ENCODE results near the gene PPP1R13B. TPM values are rescaled to one million over a fixed set of nuclear protein-coding genes. Genes with fewer than 3 reads are reported as not detected.
A peak's percentile ranks its signal among the peaks of the same experiment; 100 is the strongest.

PPP1R13B gene
- total and polyA plus RNA-seq, 7 donors, result 4.7 to 17.9 (median 13.3) TPM

- TF ChIP-seq CTCF (IDR thresholded peaks at IDR 0.05), result no peak
- no peak overlapping the region for H3K4me3 ChIP-seq
- H3K27me3 ChIP-seq (ENCODE audit: insufficient read depth in 3 of 3, low read length in 2 of 3), result no peaks in the 10 kb centered on the region
- DNase-seq (no peak), ATAC-seq (no peak)
- H3K9me3 ChIP-seq, result no peaks in the 10 kb centered on the region
- peak overlapping the region; percentile 55 for H3K27ac ChIP-seq
- intact Hi-C loops (cut with DNase I), result no loop called here
- peaks cover 40% of the 10 kb centered on the region for H3K4me1 ChIP-seq
- H3K36me3 ChIP-seq (ENCODE audit: insufficient read depth in 1 of 2, low read depth in 1 of 2), result peaks cover 2 to 63% of the 10 kb centered on the region in 2 donors
- WGBS, 3 donors, result 64 to 80% (median 75%) methylated on average over 13 of the region's 13 CpGs
These were observed 142.7 kb downstream of the PPP1R13B start for GRCh38 chr14:103704708-103705107.

- DNase-seq (peak in 1 of 2 donors; percentile 52), ATAC-seq (no peak)
- no peaks in the 10 kb centered on the region for H3K27me3 ChIP-seq (ENCODE audit: insufficient read depth in 3 of 3, low read length in 2 of 3)
- H3K4me1 ChIP-seq, result peaks cover 44% of the 10 kb centered on the region
- H3K4me3 ChIP-seq, result no peak overlapping the region
- no peaks in the 10 kb centered on the region for H3K9me3 ChIP-seq
- 78 to 81% (median 79%) methylated on average over 23 to 24 of the region's 24 CpGs for WGBS, 3 donors
- peaks cover 2 to 65% of the 10 kb centered on the region in 2 donors for H3K36me3 ChIP-seq (ENCODE audit: insufficient read depth in 1 of 2, low read depth in 1 of 2)
- intact Hi-C loops (cut with DNase I), result no loop called here
- no peak for TF ChIP-seq CTCF (IDR thresholded peaks at IDR 0.05)
- no peak overlapping the region for H3K27ac ChIP-seq
These were observed 143.7 kb downstream of the PPP1R13B start for GRCh38 chr14:103703433-103704385.

GRCh38 chr14:103702497-103703432, 144.6 kb downstream of the PPP1R13B start:
- intact Hi-C loops (cut with DNase I), result no loop called here
- no peak for TF ChIP-seq CTCF (IDR thresholded peaks at IDR 0.05)
- Histone ChIP-seq H3K4me3 (no peak overlapping the region), H3K9me3 (no peaks in the 10 kb centered on the region), H3K27me3 (ENCODE audit: insufficient read depth in 3 of 3, low read length in 2 of 3) (no peaks in the 10 kb centered on the region), H3K27ac (no peak overlapping the region), H3K36me3 (ENCODE audit: insufficient read depth in 1 of 2, low read depth in 1 of 2) (peaks cover 2 to 75% of the 10 kb centered on the region in 2 donors), H3K4me1 (peaks cover 36% of the 10 kb centered on the region)
- ATAC-seq (no peak), DNase-seq (peak in 1 of 2 donors; percentile 58)
- 74 to 85% (median 80%) methylated on average over 29 of the region's 29 CpGs for WGBS, 3 donors

- no peaks in the 10 kb centered on the region for H3K9me3 ChIP-seq
- ATAC-seq, result no peak
- peaks cover 2 to 72% of the 10 kb centered on the region in 2 donors for H3K36me3 ChIP-seq (ENCODE audit: insufficient read depth in 1 of 2, low read depth in 1 of 2)
- H3K4me3 ChIP-seq, result no peak overlapping the region
- DNase-seq, result peak in 1 of 2 donors; percentile 49
- no peaks in the 10 kb centered on the region for H3K27me3 ChIP-seq (ENCODE audit: insufficient read depth in 3 of 3, low read length in 2 of 3)
- 78 to 92% (median 80%) methylated on average over 5 of the region's 5 CpGs for WGBS, 3 donors
- no peak overlapping the region for H3K27ac ChIP-seq
- TF ChIP-seq CTCF (IDR thresholded peaks at IDR 0.05), result no peak
- intact Hi-C loops (cut with DNase I), result no loop called here
- peaks cover 39% of the 10 kb centered on the region for H3K4me1 ChIP-seq
These were observed 145.3 kb downstream of the PPP1R13B start for GRCh38 chr14:103702095-103702494.
